ENCODE results near the gene P2RX7.
"Not testable (repeated sequence)": the region's sequence is repeated elsewhere in the genome, so short reads cannot be mapped to it uniquely, and the experiment has no call there.

The P2RX7 gene

GRCh38 chr12:121227294-121227693 lies 94.6 kb downstream of the P2RX7 start:
- TF ChIP-seq CTCF (IDR thresholded peaks at IDR 0.05; ENCODE audit: control extremely low read depth, extremely low read depth, low read depth, missing control alignments) = no peak
- ChIA-PET CTCF (interaction anchor here (0.9 to 1.3 kb wide), 2 partner anchors 12 to 21 kb away, joined by 3 read pairs; no protein-coding TSS in a partner anchor), POLR2A (no interaction called here)
- peak; percentile 76 for DNase-seq (ENCODE audit: extremely low spot score)

- TF ChIP-seq CTCF (IDR thresholded peaks at IDR 0.05; ENCODE audit: control extremely low read depth, extremely low read depth, low read depth, missing control alignments) = no peak
- DNase-seq (ENCODE audit: extremely low spot score) = no peak
- ChIA-PET POLR2A (no interaction called here), CTCF (interaction anchor here (0.6 to 3.0 kb wide), 7 partner anchors 11 to 223 kb away, joined by 3 to 40 read pairs (median 4); no protein-coding TSS in a partner anchor)
These were observed 96.4 kb downstream of the P2RX7 start for GRCh38 chr12:121228919-121229665.

GRCh38 chr12:121229826-121230537 lies 97.3 kb downstream of the P2RX7 start:
- peak; percentile 79 for TF ChIP-seq CTCF (IDR thresholded peaks at IDR 0.05; ENCODE audit: control extremely low read depth, extremely low read depth, low read depth, missing control alignments)
- POLR2A ChIA-PET = not testable (repeated sequence)
- CTCF ChIA-PET = interaction anchor here (0.6 to 3.0 kb wide), 13 partner anchors 10 to 224 kb away, joined by 3 to 40 read pairs (median 4); no protein-coding TSS in a partner anchor
- peak; percentile 74 for DNase-seq (ENCODE audit: extremely low spot score)

- no peak for DNase-seq (ENCODE audit: extremely low spot score)
These were observed 97.8 kb downstream of the P2RX7 start for GRCh38 chr12:121230538-121230907.

GRCh38 chr12:121232163-121232562 lies 99.5 kb downstream of the P2RX7 start:
- CTCF ChIA-PET = no interaction called here
- POLR2A ChIA-PET = no interaction called here
- DNase-seq (ENCODE audit: extremely low spot score) = no peak
- TF ChIP-seq CTCF (IDR thresholded peaks at IDR 0.05; ENCODE audit: control extremely low read depth, extremely low read depth, low read depth, missing control alignments) = no peak

More at GRCh38 chr12:121230538-121230907, 97.8 kb downstream of the P2RX7 start:
- CTCF ChIA-PET = interaction anchor here (1.0 to 3.0 kb wide), 10 partner anchors 9 to 121 kb away, joined by 3 to 40 read pairs (median 4); no protein-coding TSS in a partner anchor
- peak; percentile 12 for TF ChIP-seq CTCF (IDR thresholded peaks at IDR 0.05; ENCODE audit: control extremely low read depth, extremely low read depth, low read depth, missing control alignments)
- POLR2A ChIA-PET = no interaction called here

- DNase-seq (ENCODE audit: extremely low spot score) = no peak
- TF ChIP-seq CTCF (IDR thresholded peaks at IDR 0.05; ENCODE audit: control extremely low read depth, extremely low read depth, low read depth, missing control alignments) = no peak
- ChIA-PET POLR2A (no interaction called here), CTCF (no interaction called here)
These were observed 100.4 kb downstream of the P2RX7 start for GRCh38 chr12:121232977-121233627.
